HEK293 (cell line): ENCODE results near the gene QRICH2.

Experiments used
- AEBP2 ChIP-seq: fragments of 450-650 bp; formaldehyde crosslinking; IDR thresholded peaks from 2 replicates; pipeline ENCODE4 v1.5.1; 2016; ENCODE audit warnings: missing biosample characterization, missing genetic modification characterization, borderline replicate concordance
- ATF2 ChIP-seq: fragments of 450-650 bp; formaldehyde crosslinking; IDR thresholded peaks from 2 replicates; pipeline ENCODE4 v1.5.1; 2016; ENCODE audit warnings: missing biosample characterization, missing genetic modification characterization, low read depth
- BCL11A ChIP-seq: fragments of 450-650 bp; formaldehyde crosslinking; IDR thresholded peaks from 2 replicates; pipeline ENCODE4 v1.5.1; 2016; ENCODE audit warnings: low read depth, missing biosample characterization, missing genetic modification characterization
- GLI4 ChIP-seq: fragments of 450-650 bp; formaldehyde crosslinking; IDR thresholded peaks from 2 replicates; pipeline ENCODE4 v1.5.1; 2016; ENCODE audit warnings: missing biosample characterization, missing genetic modification characterization
- HOXA7 ChIP-seq: sonication (generic); formaldehyde crosslinking; IDR thresholded peaks from 2 replicates; pipeline ENCODE4 v1.8.1; 2022; ENCODE audit warnings: missing genetic modification reagents, borderline replicate concordance
- HOXC10 ChIP-seq: sonication (generic); formaldehyde crosslinking; IDR thresholded peaks from 2 replicates; pipeline ENCODE4 v1.8.1; 2023; ENCODE audit warnings: mild to moderate bottlenecking, missing genetic modification reagents
- KLF7 ChIP-seq: fragments of 450-650 bp; formaldehyde crosslinking; IDR thresholded peaks from 2 replicates; pipeline ENCODE4 v1.5.1; 2016; ENCODE audit warnings: missing biosample characterization, missing genetic modification characterization, borderline replicate concordance
- KLF9 ChIP-seq: fragments of 450-650 bp; formaldehyde crosslinking; IDR thresholded peaks from 2 replicates; pipeline ENCODE4 v1.5.1; 2016; ENCODE audit warnings: missing biosample characterization, missing genetic modification characterization, low read depth
- MEIS1 ChIP-seq: sonication (generic); formaldehyde crosslinking; IDR thresholded peaks from 2 replicates; pipeline ENCODE4 v1.8.1; 2022; ENCODE audit warnings: missing genetic modification reagents, mild to moderate bottlenecking, borderline replicate concordance
- SP2 ChIP-seq: fragments of 450-650 bp; formaldehyde crosslinking; IDR thresholded peaks from 2 replicates; pipeline ENCODE4 v1.5.1; 2016; ENCODE audit warnings: missing biosample characterization, missing genetic modification characterization
- YY1 ChIP-seq: fragments of 450-650 bp; formaldehyde crosslinking; IDR thresholded peaks from 2 replicates; pipeline ENCODE4 v1.5.1; 2018; ENCODE audit warnings: missing biosample characterization, missing genetic modification characterization
- YY2 ChIP-seq: fragments of 450-650 bp; formaldehyde crosslinking; IDR thresholded peaks from 2 replicates; pipeline ENCODE4 v1.5.1; 2016; ENCODE audit warnings: missing biosample characterization, missing genetic modification characterization
- ZBTB1 ChIP-seq: fragments of 450-650 bp; formaldehyde crosslinking; IDR thresholded peaks from 2 replicates; pipeline ENCODE4 v1.5.1; 2016; ENCODE audit warnings: missing biosample characterization, missing genetic modification characterization
- ZBTB20 ChIP-seq: fragments of 450-650 bp; formaldehyde crosslinking; IDR thresholded peaks from 2 replicates; pipeline ENCODE4 v1.5.1; 2016; ENCODE audit warnings: missing biosample characterization, missing genetic modification characterization
- ZBTB21 ChIP-seq: fragments of 450-650 bp; formaldehyde crosslinking; IDR thresholded peaks from 2 replicates; pipeline ENCODE4 v1.5.1; 2017; ENCODE audit warnings: missing biosample characterization, missing genetic modification characterization
- ZNF10 ChIP-seq: fragments of 450-650 bp; formaldehyde crosslinking; IDR thresholded peaks from 2 replicates; pipeline ENCODE4 v1.5.1; 2017; ENCODE audit warnings: missing biosample characterization, missing genetic modification characterization
- ZNF133 ChIP-seq: fragments of 450-650 bp; formaldehyde crosslinking; IDR thresholded peaks from 2 replicates; pipeline ENCODE4 v1.5.1; 2016; ENCODE audit warnings: missing biosample characterization, missing genetic modification characterization
- ZNF211 ChIP-seq: fragments of 450-650 bp; formaldehyde crosslinking; IDR thresholded peaks from 2 replicates; pipeline ENCODE4 v1.5.1; 2016; ENCODE audit warnings: low read depth, missing biosample characterization, missing genetic modification characterization
- ZNF221 ChIP-seq: fragments of 450-650 bp; formaldehyde crosslinking; IDR thresholded peaks from 2 replicates; pipeline ENCODE4 v1.5.1; 2017; ENCODE audit warnings: missing biosample characterization, missing genetic modification characterization, borderline replicate concordance
- ZNF341 ChIP-seq: fragments of 450-650 bp; formaldehyde crosslinking; IDR thresholded peaks from 2 replicates; pipeline ENCODE4; 2016; ENCODE audit warnings: low read depth, missing biosample characterization, missing genetic modification characterization
- ZNF354C ChIP-seq: fragments of 450-650 bp; formaldehyde crosslinking; IDR thresholded peaks from 2 replicates; pipeline ENCODE4 v1.5.1; 2016; ENCODE audit warnings: missing biosample characterization, missing genetic modification characterization, low read depth, borderline replicate concordance
- ZNF394 ChIP-seq: fragments of 450-650 bp; formaldehyde crosslinking; IDR thresholded peaks from 2 replicates; pipeline ENCODE4 v1.5.1; 2016; ENCODE audit warnings: missing biosample characterization, missing genetic modification characterization, mild to moderate bottlenecking, moderate library complexity, borderline replicate concordance
- ZNF529 ChIP-seq: fragments of 450-650 bp; formaldehyde crosslinking; IDR thresholded peaks from 2 replicates; pipeline ENCODE4 v1.5.1; 2017; ENCODE audit warnings: missing genetic modification characterization, missing biosample characterization; ENCODE audit not compliant: insufficient replicate concordance
- ZNF548 ChIP-seq: fragments of 450-650 bp; formaldehyde crosslinking; IDR thresholded peaks from 2 replicates; pipeline ENCODE4 v1.5.1; 2016; ENCODE audit warnings: missing biosample characterization, missing genetic modification characterization
- ZNF555 ChIP-seq: fragments of 450-650 bp; formaldehyde crosslinking; conservative IDR thresholded peaks from 2 replicates; pipeline ENCODE4 v1.5.1; 2017; ENCODE audit warnings: missing biosample characterization, mild to moderate bottlenecking, missing genetic modification characterization, inconsistent platforms
- ZNF658 ChIP-seq: fragments of 450-650 bp; formaldehyde crosslinking; IDR thresholded peaks from 2 replicates; pipeline ENCODE4; 2016; ENCODE audit warnings: missing biosample characterization, missing genetic modification characterization
- ZNF704 ChIP-seq: fragments of 450-650 bp; formaldehyde crosslinking; IDR thresholded peaks from 2 replicates; pipeline ENCODE4 v1.5.1; 2016; ENCODE audit warnings: missing biosample characterization, missing genetic modification characterization
- ZNF777 ChIP-seq: fragments of 450-650 bp; formaldehyde crosslinking; IDR thresholded peaks from 2 replicates; pipeline ENCODE4 v1.5.1; 2017; ENCODE audit warnings: missing biosample characterization, missing genetic modification characterization, borderline replicate concordance
- ZNF791 ChIP-seq: fragments of 450-650 bp; formaldehyde crosslinking; IDR thresholded peaks from 2 replicates; pipeline ENCODE4 v1.5.1; 2016; ENCODE audit warnings: missing biosample characterization, missing genetic modification characterization
- TF ChIP-seq, protein P1 (sequence below): fragments of 450-650 bp; formaldehyde crosslinking; IDR thresholded peaks from 2 replicates; pipeline ENCODE4 v1.5.1; 2016; ENCODE audit warnings: missing biosample characterization, missing genetic modification characterization
- TF ChIP-seq, protein P2 (sequence below): fragments of 450-650 bp; formaldehyde crosslinking; conservative IDR thresholded peaks from 2 replicates; pipeline ENCODE4 v1.5.1; 2016; ENCODE audit warnings: low read depth, missing biosample characterization, missing genetic modification characterization

The QRICH2 gene

DNA sequence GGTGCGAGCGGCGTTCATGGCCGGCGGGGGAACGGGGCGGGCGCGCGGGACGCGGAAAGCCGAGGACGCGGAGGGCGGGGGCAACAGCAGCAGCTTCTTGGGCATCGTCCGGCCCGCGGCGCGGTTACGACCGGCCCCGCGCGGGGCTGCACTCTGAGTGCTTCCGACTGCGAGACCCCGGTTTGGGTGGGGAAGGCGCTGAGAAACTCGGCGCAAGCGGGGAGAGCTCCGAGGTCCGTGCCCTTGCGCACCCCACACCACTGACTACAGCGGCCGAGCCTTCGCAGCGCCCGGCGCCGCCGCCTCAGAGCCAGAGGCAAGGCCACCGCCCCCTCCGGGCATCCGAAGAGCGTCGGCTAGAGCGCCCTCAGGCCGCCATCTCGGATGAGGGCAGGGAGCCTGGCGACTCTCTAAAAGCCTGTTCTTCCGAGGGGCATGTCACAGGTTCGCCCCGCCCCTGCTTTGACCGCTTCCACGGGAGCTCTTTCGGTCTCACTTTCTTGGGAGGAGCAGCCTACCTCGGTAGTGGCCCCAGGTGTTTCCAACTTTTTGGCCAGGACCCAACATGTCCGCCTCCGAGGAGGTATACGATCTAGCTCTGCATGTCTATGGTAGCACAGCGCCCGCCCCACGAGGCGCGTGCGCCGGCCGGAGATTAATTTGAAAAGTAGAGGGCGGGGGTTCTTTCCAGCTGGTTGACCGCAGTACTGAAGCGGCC, 45.7 kb upstream of the QRICH2 start, which contains the start of gene PRPSAP1 (continued):
- TF ChIP-seq, protein P1, sequence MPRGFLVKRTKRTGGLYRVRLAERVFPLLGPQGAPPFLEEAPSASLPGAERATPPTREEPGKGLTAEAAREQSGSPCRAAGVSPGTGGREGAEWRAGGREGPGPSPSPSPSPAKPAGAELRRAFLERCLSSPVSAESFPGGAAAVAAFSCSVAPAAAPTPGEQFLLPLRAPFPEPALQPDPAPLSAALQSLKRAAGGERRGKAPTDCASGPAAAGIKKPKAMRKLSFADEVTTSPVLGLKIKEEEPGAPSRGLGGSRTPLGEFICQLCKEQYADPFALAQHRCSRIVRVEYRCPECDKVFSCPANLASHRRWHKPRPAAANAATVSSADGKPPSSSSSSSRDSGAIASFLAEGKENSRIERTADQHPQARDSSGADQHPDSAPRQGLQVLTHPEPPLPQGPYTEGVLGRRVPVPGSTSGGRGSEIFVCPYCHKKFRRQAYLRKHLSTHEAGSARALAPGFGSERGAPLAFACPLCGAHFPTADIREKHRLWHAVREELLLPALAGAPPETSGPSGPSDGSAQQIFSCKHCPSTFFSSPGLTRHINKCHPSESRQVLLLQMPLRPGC (tag by site-specific recombination): peak; percentile 85
- TF ChIP-seq YY1 (tag by site-specific recombination) (peak; percentile 100), SP2 (tag by site-specific recombination) (peak; percentile 76), ZNF704 (tag by site-specific recombination) (no peak), YY2 (peak; percentile 98), ZNF221 (tag by site-specific recombination) (no peak), ZNF791 (tag by site-specific recombination) (no peak), AEBP2 (tag by site-specific recombination) (no peak), ZNF394 (tag by site-specific recombination) (peak; percentile 82), ZBTB1 (tag by site-specific recombination) (no peak), GLI4 (tag by site-specific recombination) (0 out of 2 replicates have a peak, but pooled peaks have one; percentile 22), ZNF341 (peak; percentile 83), ZNF777 (no peak; the same call in 1 of the 2 replicates), ZNF529 (tag by site-specific recombination) (no peak), ZNF548 (tag by site-specific recombination) (no peak), ZNF658 (no peak), ZBTB20 (tag by site-specific recombination) (peak; percentile 88), HOXA7 (CRISPR knock-in tag) (no peak), ZNF555 (tag by site-specific recombination) (no peak), ZNF354C (tag by site-specific recombination) (no peak), KLF9 (tag by site-specific recombination) (peak; percentile 95), ATF2 (tag by site-specific recombination) (no peak), ZNF211 (tag by site-specific recombination) (no peak), MEIS1 (CRISPR knock-in tag) (no peak), ZNF10 (tag by site-specific recombination) (no peak), KLF7 (tag by site-specific recombination) (peak; percentile 98), ZBTB21 (tag by site-specific recombination) (peak; percentile 73; the same call in 1 of the 2 replicates), ZNF133 (tag by site-specific recombination) (no peak), HOXC10 (CRISPR knock-in tag) (no peak), BCL11A (tag by site-specific recombination) (peak; percentile 54; the same call in 1 of the 2 replicates)
- TF ChIP-seq, protein P2, sequence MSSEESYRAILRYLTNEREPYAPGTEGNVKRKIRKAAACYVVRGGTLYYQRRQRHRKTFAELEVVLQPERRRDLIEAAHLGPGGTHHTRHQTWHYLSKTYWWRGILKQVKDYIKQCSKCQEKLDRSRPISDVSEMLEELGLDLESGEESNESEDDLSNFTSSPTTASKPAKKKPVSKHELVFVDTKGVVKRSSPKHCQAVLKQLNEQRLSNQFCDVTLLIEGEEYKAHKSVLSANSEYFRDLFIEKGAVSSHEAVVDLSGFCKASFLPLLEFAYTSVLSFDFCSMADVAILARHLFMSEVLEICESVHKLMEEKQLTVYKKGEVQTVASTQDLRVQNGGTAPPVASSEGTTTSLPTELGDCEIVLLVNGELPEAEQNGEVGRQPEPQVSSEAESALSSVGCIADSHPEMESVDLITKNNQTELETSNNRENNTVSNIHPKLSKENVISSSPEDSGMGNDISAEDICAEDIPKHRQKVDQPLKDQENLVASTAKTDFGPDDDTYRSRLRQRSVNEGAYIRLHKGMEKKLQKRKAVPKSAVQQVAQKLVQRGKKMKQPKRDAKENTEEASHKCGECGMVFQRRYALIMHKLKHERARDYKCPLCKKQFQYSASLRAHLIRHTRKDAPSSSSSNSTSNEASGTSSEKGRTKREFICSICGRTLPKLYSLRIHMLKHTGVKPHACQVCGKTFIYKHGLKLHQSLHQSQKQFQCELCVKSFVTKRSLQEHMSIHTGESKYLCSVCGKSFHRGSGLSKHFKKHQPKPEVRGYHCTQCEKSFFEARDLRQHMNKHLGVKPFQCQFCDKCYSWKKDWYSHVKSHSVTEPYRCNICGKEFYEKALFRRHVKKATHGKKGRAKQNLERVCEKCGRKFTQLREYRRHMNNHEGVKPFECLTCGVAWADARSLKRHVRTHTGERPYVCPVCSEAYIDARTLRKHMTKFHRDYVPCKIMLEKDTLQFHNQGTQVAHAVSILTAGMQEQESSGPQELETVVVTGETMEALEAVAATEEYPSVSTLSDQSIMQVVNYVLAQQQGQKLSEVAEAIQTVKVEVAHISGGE (tag by site-specific recombination): peak; percentile 60
